Fibroblast of pulmonary artery (primary cell): ENCODE measurements around the gene ZNRF4.

ENCODE experiments used
- DNase-seq: peaks from one replicate; pipeline ENCODE4 v3.0.0-alpha.2; 2010; ENCODE audit warnings: low read depth
- H3K4me3 ChIP-seq: replicated peaks from 2 replicates; pipeline ENCODE4 v1.5.1; 2011; ENCODE audit warnings: low read depth, mild to moderate bottlenecking, control low read depth, low read length, moderate library complexity
- CTCF ChIP-seq: IDR thresholded peaks from 2 replicates; pipeline ENCODE4 v1.5.1; 2011; ENCODE audit warnings: mild to moderate bottlenecking, control low read depth, low read length, inconsistent platforms; ENCODE audit errors: missing control alignments

ZNRF4 gene

GRCh38 chr19:5470264-5470671 lies 15.1 kb downstream of the ZNRF4 start:
- TF ChIP-seq CTCF: no peak
- DNase-seq: no peak
- H3K4me3 ChIP-seq: no peak overlapping the region

GRCh38 chr19:5472286-5472685 lies 17.1 kb downstream of the ZNRF4 start:
- DNase-seq: no peak
- no peak overlapping the region for H3K4me3 ChIP-seq
- no peak for TF ChIP-seq CTCF

GRCh38 chr19:5473646-5474045 lies 18.4 kb downstream of the ZNRF4 start:
- TF ChIP-seq CTCF: no peak
- H3K4me3 ChIP-seq: no peak overlapping the region
- DNase-seq: no peak

DNA sequence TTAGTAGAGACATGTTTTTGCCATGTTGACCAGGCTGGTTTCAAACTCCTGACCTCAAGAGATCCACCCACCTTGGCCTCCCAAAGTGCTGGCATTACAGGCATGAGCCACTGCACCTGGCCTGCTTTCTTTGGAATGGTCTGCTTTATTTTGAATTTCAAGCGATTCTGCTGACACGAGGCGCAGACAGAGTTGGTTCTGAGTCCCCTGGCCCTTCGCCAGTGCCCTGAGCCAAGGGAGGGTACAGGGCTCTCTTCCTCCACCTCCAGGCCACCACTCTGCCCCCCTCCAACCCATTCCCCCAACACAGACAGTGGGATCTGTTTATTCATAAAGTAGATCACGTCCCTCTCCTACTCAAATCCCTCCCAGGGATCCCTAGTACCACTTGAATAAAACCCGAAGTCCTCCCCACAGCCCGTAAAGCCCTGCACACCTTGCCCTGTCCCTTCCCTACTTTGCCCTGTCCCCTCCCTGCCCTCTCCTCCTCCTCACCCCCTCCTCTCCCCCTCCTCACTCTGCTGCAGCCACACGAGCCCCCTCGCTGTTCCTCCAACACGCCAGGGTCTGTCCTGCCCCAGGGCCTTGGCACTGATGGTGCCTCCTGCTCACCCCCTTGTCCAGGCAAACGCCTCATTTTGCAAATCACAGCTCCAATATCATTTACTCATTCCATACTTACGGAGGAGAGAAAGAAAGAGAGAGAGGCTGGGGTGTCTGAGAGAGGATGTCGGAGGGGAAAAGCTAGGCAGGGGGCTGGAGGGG lies 22.4 kb downstream of the ZNRF4 start:
- no peak for TF ChIP-seq CTCF
- H3K4me3 ChIP-seq: no peak overlapping the region
- DNase-seq: no peak

- no peak for DNase-seq
- no peak for TF ChIP-seq CTCF
- no peak overlapping the region for H3K4me3 ChIP-seq
Measured at GRCh38 chr19:5478241-5478924, 23.2 kb downstream of the ZNRF4 start.

DNA sequence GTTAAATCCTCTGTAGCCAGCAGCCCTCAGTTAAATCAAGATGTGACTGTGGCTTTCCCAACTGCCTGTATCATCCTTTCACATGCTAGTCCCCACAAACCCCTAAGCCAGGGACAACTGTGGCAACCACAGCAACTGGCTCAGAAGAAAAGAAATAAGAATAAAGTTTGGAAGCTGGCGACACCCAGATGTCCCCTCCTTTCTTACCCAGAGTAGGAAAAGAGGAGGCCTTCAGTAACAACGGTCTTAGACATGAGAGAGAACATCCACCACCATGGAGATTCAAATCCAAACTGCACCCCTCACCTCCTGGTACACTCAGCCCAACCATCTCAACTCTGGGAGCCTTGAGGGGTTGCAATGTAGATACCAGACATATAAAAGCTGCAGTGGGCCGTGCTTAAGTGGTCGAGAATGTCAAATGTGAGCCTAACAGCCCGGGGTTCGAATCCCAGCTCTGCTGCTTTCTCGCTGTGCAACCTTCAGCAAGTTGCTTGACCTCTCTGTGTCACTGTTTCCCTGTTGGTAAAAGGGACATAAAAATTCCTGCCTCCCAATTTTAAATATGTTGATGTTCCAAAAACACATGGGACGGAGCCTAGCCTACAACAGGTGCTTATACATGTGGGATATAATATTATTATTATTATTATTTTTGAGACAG lies 23.8 kb downstream of the ZNRF4 start:
- no peak for DNase-seq

More for the DNA sequence above, 23.8 kb downstream of the ZNRF4 start:
- no peak overlapping the region for H3K4me3 ChIP-seq
- TF ChIP-seq CTCF: no peak
